Right cardiac atrium (tissue), 5 donors: ENCODE results near the gene ETV1. TPM values are rescaled to one million over a fixed set of nuclear protein-coding genes. Genes with fewer than 3 reads are reported as not detected.

ENCODE experiments used
- ATAC-seq, 2 donors: fragments of 200-7000 bp; cut with Tn5 transposase; one replicate each; pipeline versions ENCODE4 v1.8.0 to v1.9.1; 2020; ENCODE audit warnings: moderate library complexity in 2 of 2, mild to moderate bottlenecking in 1 of 2
- DNase-seq, 3 donors: peaks; one replicate each; pipeline ENCODE4 v3.0.0-alpha.2; 2020
- H3K27ac ChIP-seq: one replicate; pipeline ENCODE4 v1.5.1; 2013; ENCODE audit warnings: mild to moderate bottlenecking, low read length, control low read depth, moderate library complexity
- H3K27me3 ChIP-seq: one replicate; pipeline ENCODE4 v1.6.1; 2013; ENCODE audit not compliant: control insufficient read depth, insufficient read depth
- H3K4me1 ChIP-seq: one replicate; pipeline ENCODE4 v1.6.1; 2013; ENCODE audit warnings: low read length; ENCODE audit not compliant: control insufficient read depth, insufficient read depth
- H3K4me3 ChIP-seq: one replicate; pipeline ENCODE4 v1.5.1; 2013; ENCODE audit warnings: low read length, control low read depth
- H3K9me3 ChIP-seq: one replicate; pipeline ENCODE4 v1.6.1; 2013; ENCODE audit warnings: low read length; ENCODE audit not compliant: control insufficient read depth
- WGBS: extraction: QIAGEN DNeasy Blood & Tissue Kit; methylation state at CpG from one replicate; pipeline ENCODE4 v1.1.7; 2013; 5-methylcytosine and 5-hydroxymethylcytosine counted together
- intact Hi-C, 4 donors: fragments of 100-400 bp; cut with DNase I; formaldehyde crosslinking; loops; one replicate each; pipeline versions ENCODE4 v1.11.0 to v1.14.0; 2022 to 2023
- polyA plus RNA-seq: library from polyadenylated mRNA; stranded (reverse); fragments of 200-250 nt; gene quantifications from one replicate; pipeline ENCODE4 v1.2.3, GENCODE V29; 2013
- total RNA-seq, 4 donors: library from RNA; stranded (reverse); fragmentation: NEBNext Ultra II Directional; extraction: Animal tissue kit (Norgen Biotek cat#: 25700); gene quantifications; one replicate each; pipeline ENCODE4 v1.2.1, GENCODE V29; 2021
- donor health status: healthy with polysubstance abuse.
- donor health status: DM: no; HTN: yes; CAD: no.
- donor health status: DM: no; HTN: no; CAD: no.
- donor health status: DM: no; HTN: yes; CAD: no; lungs with severe emphysema.
- donor health status: DM: yes; HTN: yes; CAD: no.

Gene ETV1
- total and polyA plus RNA-seq, 5 donors, result 12.9 to 47.5 (median 36.3) TPM

- H3K27me3 ChIP-seq, result no peaks in the 10 kb centered on the region
- no peak overlapping the region for H3K4me3 ChIP-seq
- no peaks in the 10 kb centered on the region for H3K9me3 ChIP-seq
- no peak overlapping the region for H3K27ac ChIP-seq
- WGBS, result 83% methylated on average over 2 of the region's 2 CpGs
- ATAC-seq (no peak), DNase-seq (no peak)
- no peaks in the 10 kb centered on the region for H3K4me1 ChIP-seq
- intact Hi-C loops, result no loop called here
These were observed 25.5 kb downstream of the ETV1 start for GRCh38 chr7:13963925-13964324.

GRCh38 chr7:13955494-13955893, 34.0 kb downstream of the ETV1 start:
- intact Hi-C loops, result no loop called here
- peaks cover 3% of the 10 kb centered on the region for H3K4me1 ChIP-seq
- 66% methylated on average over 2 of the region's 2 CpGs for WGBS
- no peak for DNase-seq
- H3K27me3 ChIP-seq, result no peaks in the 10 kb centered on the region
- ATAC-seq, result no peak
- H3K4me3 ChIP-seq, result no peak overlapping the region
- H3K9me3 ChIP-seq, result no peaks in the 10 kb centered on the region
- H3K27ac ChIP-seq, result no peak overlapping the region

GRCh38 chr7:13953368-13953767, 36.1 kb downstream of the ETV1 start:
- Histone ChIP-seq H3K4me1 (peaks cover 6% of the 10 kb centered on the region), H3K9me3 (no peaks in the 10 kb centered on the region), H3K27ac (no peak overlapping the region), H3K27me3 (no peaks in the 10 kb centered on the region), H3K4me3 (no peak overlapping the region)
- 49% methylated on average over 3 of the region's 3 CpGs for WGBS
- intact Hi-C loops, result no loop called here
- ATAC-seq, result peak in 1 of 2 donors; percentile 60
- DNase-seq, result peak in 1 of 3 donors; percentile 26

- WGBS, result 33% methylated on average over 2 of the region's 2 CpGs
- no peaks in the 10 kb centered on the region for H3K27me3 ChIP-seq
These were observed 36.5 kb downstream of the ETV1 start for GRCh38 chr7:13952921-13953320.

GRCh38 chr7:13949939-13950338, 39.5 kb downstream of the ETV1 start:
- no peaks in the 10 kb centered on the region for H3K9me3 ChIP-seq
- H3K27me3 ChIP-seq, result no peaks in the 10 kb centered on the region
- intact Hi-C loops, result no loop called here
- no peak overlapping the region for H3K27ac ChIP-seq
- DNase-seq (no peak), ATAC-seq (no peak)
- H3K4me3 ChIP-seq, result no peak overlapping the region
- 72% methylated on average over 4 of the region's 4 CpGs for WGBS
- H3K4me1 ChIP-seq, result peaks cover 5% of the 10 kb centered on the region

More at GRCh38 chr7:13952921-13953320, 36.5 kb downstream of the ETV1 start:
- no peak for ATAC-seq
- Histone ChIP-seq H3K4me3 (no peak overlapping the region), H3K9me3 (no peaks in the 10 kb centered on the region), H3K27ac (no peak overlapping the region), H3K4me1 (peaks cover 6% of the 10 kb centered on the region)
- intact Hi-C loops, result no loop called here
- DNase-seq, result no peak

GRCh38 chr7:13949445-13949844, 40.0 kb downstream of the ETV1 start:
- Histone ChIP-seq H3K4me3 (no peak overlapping the region), H3K27me3 (no peaks in the 10 kb centered on the region), H3K27ac (no peak overlapping the region), H3K4me1 (peaks cover 5% of the 10 kb centered on the region), H3K9me3 (no peaks in the 10 kb centered on the region)
- 91% methylated on average over 2 of the region's 2 CpGs for WGBS
- intact Hi-C loops, result no loop called here
- ATAC-seq (no peak), DNase-seq (no peak)

- Histone ChIP-seq H3K27me3 (no peaks in the 10 kb centered on the region), H3K27ac (no peak overlapping the region), H3K4me1 (peaks cover 5% of the 10 kb centered on the region), H3K9me3 (no peaks in the 10 kb centered on the region), H3K4me3 (no peak overlapping the region)
- WGBS, result 64% methylated on average over 9 of the region's 9 CpGs
- ATAC-seq, result no peak
- intact Hi-C loops, result no loop called here
- DNase-seq, result no peak
These were observed 41.3 kb downstream of the ETV1 start for GRCh38 chr7:13948019-13948801.

GRCh38 chr7:13947535-13947934, 41.9 kb downstream of the ETV1 start:
- intact Hi-C loops, result no loop called here
- peaks cover 5% of the 10 kb centered on the region for H3K4me1 ChIP-seq
- no peak overlapping the region for H3K27ac ChIP-seq
- ATAC-seq (no peak), DNase-seq (no peak)
- no peak overlapping the region for H3K4me3 ChIP-seq
- H3K9me3 ChIP-seq, result no peaks in the 10 kb centered on the region
- 89% methylated on average over 1 of the region's 1 CpG for WGBS
- H3K27me3 ChIP-seq, result no peaks in the 10 kb centered on the region

- WGBS, result 73% methylated on average over 1 of the region's 1 CpG
- Histone ChIP-seq H3K4me3 (no peak overlapping the region), H3K4me1 (peaks cover 3% of the 10 kb centered on the region), H3K9me3 (no peaks in the 10 kb centered on the region), H3K27ac (no peak overlapping the region), H3K27me3 (no peaks in the 10 kb centered on the region)
- no peak for ATAC-seq
- intact Hi-C loops, result no loop called here
- no peak for DNase-seq
These were observed 43.3 kb downstream of the ETV1 start for GRCh38 chr7:13946181-13946580.

- Histone ChIP-seq H3K27me3 (no peaks in the 10 kb centered on the region), H3K4me1 (peaks cover 3% of the 10 kb centered on the region), H3K9me3 (no peaks in the 10 kb centered on the region), H3K27ac (no peak overlapping the region), H3K4me3 (no peak overlapping the region)
- intact Hi-C loops, result no loop called here
- DNase-seq (no peak), ATAC-seq (no peak)
- WGBS, result 78% methylated on average over 7 of the region's 7 CpGs
These were observed 43.8 kb downstream of the ETV1 start for GRCh38 chr7:13945670-13946069.

GRCh38 chr7:13933536-13933935, 55.9 kb downstream of the ETV1 start:
- H3K27me3 ChIP-seq, result no peaks in the 10 kb centered on the region
- no peaks in the 10 kb centered on the region for H3K4me1 ChIP-seq
- no peak overlapping the region for H3K4me3 ChIP-seq
- DNase-seq (no peak), ATAC-seq (no peak)
- no peak overlapping the region for H3K27ac ChIP-seq
- intact Hi-C loops, result no loop called here
- WGBS, result 60% methylated on average over 5 of the region's 5 CpGs
- no peaks in the 10 kb centered on the region for H3K9me3 ChIP-seq

GRCh38 chr7:13933091-13933490, 56.4 kb downstream of the ETV1 start:
- no peak overlapping the region for H3K27ac ChIP-seq
- DNase-seq, result no peak
- H3K4me1 ChIP-seq, result no peaks in the 10 kb centered on the region
- ATAC-seq, result no peak
- no peaks in the 10 kb centered on the region for H3K9me3 ChIP-seq
- no peaks in the 10 kb centered on the region for H3K27me3 ChIP-seq
- no peak overlapping the region for H3K4me3 ChIP-seq
- intact Hi-C loops, result no loop called here
- WGBS, result 67% methylated on average over 3 of the region's 3 CpGs
